Breast epithelium (tissue), 4 donors: ENCODE results near the gene ZCCHC14. TPM values are rescaled to one million over a fixed set of nuclear protein-coding genes. Genes with fewer than 3 reads are reported as not detected.

ENCODE experiments used
- DNase-seq, 2 donors: peaks; one replicate each; pipeline ENCODE4 v3.0.0-alpha.2; 2019; ENCODE audit warnings: low spot score in 2 of 2
- H3K27ac ChIP-seq, 2 donors: fragments of 200-600 bp; sonication (generic) in 1 of 2; one replicate each; pipeline ENCODE4 v1.5.1; 2016 to 2019; ENCODE audit warnings: mild to moderate bottlenecking in 1 of 2
- H3K27me3 ChIP-seq, 2 donors: fragments of 200-600 bp; sonication (generic) in 1 of 2; one replicate each; pipeline versions ENCODE4 v1.5.1 to v1.6.0; 2017 to 2019; ENCODE audit warnings: control low read depth in 1 of 2, mild to moderate bottlenecking in 1 of 2
- H3K36me3 ChIP-seq: fragments of 200-600 bp; one replicate; pipeline ENCODE4 v1.5.1; 2019
- H3K4me1 ChIP-seq, 2 donors: fragments of 200-600 bp; sonication (generic); one replicate each; pipeline ENCODE4 v1.5.1; 2016 to 2019; ENCODE audit warnings: control low read depth in 1 of 2
- H3K4me3 ChIP-seq, 3 donors: fragments of 200-600 bp; sonication (generic); 1 replicate in 2 of 3; 2 replicates in 1 of 3; pipeline ENCODE4 v1.5.1; 2016 to 2019; ENCODE audit warnings: mild to moderate bottlenecking in 3 of 3, moderate library complexity in 2 of 3
- H3K9me3 ChIP-seq, 2 donors: fragments of 200-600 bp; sonication (generic) in 1 of 2; one replicate each; pipeline ENCODE4 v1.5.1; 2016 to 2019; ENCODE audit warnings: control low read depth in 1 of 2
- POLR2A ChIP-seq: fragments of 450-650 bp; IDR thresholded peaks from one replicate; pipeline ENCODE4 v1.6.1; 2016; ENCODE audit warnings: antibody characterized with exemption, mild to moderate bottlenecking, moderate library complexity
- POLR2AphosphoS5 ChIP-seq, 3 donors: sonication (generic); formaldehyde crosslinking; IDR thresholded peaks; one replicate each; pipeline ENCODE4 v1.6.1; 2017; ENCODE audit warnings: antibody characterized with exemption in 3 of 3
- intact Hi-C: fragments of 100-400 bp; cut with DNase I; formaldehyde crosslinking; loops from one replicate; pipeline ENCODE4 v1.15.1; 2023; ENCODE audit warnings: low total_unique reads
- total RNA-seq, 3 donors: library from RNA; depleted of rRNA; stranded (reverse); fragments of >200 nt; gene quantifications; one replicate each; pipeline ENCODE4 v1.1.0, GENCODE V29; 2016
- TF ChIP-seq, protein P1 (sequence below), 3 donors: fragments of 450-650 bp; IDR thresholded peaks; one replicate each; pipeline ENCODE4 v1.5.1; 2016 to 2017; ENCODE audit warnings: antibody characterized with exemption in 3 of 3, mild to moderate bottlenecking in 3 of 3, moderate library complexity in 3 of 3

The ZCCHC14 gene
- total RNA-seq, 3 donors from 2014 or later, result 15.2 to 21.0 (median 18.7) TPM

DNA sequence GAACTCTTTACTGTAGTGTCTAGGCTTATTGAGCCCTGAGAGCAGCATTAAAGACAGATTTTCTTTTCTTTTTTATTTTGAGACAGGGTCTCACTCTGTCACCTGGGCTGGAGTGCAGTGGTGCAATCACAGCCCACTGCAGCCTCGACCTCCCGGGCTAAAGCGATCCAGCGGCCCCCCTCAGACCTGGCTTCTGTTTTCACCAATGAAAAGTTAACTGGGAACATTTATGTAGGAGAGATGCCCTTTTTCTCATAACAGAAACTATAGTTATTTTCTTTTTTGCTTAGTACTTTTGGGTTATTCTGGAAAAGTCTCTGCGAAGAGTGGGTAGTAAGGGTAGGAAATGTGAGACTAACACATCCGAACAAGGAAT, 99.2 kb downstream of the ZCCHC14 start:
- Histone ChIP-seq H3K27ac (peak overlapping the region; percentile 99 to 100), H3K27me3 (no peaks in the 10 kb centered on the region), H3K9me3 (no peaks in the 10 kb centered on the region), H3K4me1 (peaks cover 0 to 18% of the 10 kb centered on the region in 2 donors), H3K4me3 (peak overlapping the region; percentile 69 to 97 (median 86)), H3K36me3 (no peaks in the 10 kb centered on the region)
- intact Hi-C loops, result no loop called here
- TF ChIP-seq POLR2A, result no peak
- no peak for TF ChIP-seq POLR2AphosphoS5 (IDR thresholded peaks at IDR 0.05)
- TF ChIP-seq, protein P1, sequence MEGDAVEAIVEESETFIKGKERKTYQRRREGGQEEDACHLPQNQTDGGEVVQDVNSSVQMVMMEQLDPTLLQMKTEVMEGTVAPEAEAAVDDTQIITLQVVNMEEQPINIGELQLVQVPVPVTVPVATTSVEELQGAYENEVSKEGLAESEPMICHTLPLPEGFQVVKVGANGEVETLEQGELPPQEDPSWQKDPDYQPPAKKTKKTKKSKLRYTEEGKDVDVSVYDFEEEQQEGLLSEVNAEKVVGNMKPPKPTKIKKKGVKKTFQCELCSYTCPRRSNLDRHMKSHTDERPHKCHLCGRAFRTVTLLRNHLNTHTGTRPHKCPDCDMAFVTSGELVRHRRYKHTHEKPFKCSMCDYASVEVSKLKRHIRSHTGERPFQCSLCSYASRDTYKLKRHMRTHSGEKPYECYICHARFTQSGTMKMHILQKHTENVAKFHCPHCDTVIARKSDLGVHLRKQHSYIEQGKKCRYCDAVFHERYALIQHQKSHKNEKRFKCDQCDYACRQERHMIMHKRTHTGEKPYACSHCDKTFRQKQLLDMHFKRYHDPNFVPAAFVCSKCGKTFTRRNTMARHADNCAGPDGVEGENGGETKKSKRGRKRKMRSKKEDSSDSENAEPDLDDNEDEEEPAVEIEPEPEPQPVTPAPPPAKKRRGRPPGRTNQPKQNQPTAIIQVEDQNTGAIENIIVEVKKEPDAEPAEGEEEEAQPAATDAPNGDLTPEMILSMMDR (IDR thresholded peaks at IDR 0.05), result no peak
- DNase-seq, result peak in 1 of 2 donors; percentile 20

DNA sequence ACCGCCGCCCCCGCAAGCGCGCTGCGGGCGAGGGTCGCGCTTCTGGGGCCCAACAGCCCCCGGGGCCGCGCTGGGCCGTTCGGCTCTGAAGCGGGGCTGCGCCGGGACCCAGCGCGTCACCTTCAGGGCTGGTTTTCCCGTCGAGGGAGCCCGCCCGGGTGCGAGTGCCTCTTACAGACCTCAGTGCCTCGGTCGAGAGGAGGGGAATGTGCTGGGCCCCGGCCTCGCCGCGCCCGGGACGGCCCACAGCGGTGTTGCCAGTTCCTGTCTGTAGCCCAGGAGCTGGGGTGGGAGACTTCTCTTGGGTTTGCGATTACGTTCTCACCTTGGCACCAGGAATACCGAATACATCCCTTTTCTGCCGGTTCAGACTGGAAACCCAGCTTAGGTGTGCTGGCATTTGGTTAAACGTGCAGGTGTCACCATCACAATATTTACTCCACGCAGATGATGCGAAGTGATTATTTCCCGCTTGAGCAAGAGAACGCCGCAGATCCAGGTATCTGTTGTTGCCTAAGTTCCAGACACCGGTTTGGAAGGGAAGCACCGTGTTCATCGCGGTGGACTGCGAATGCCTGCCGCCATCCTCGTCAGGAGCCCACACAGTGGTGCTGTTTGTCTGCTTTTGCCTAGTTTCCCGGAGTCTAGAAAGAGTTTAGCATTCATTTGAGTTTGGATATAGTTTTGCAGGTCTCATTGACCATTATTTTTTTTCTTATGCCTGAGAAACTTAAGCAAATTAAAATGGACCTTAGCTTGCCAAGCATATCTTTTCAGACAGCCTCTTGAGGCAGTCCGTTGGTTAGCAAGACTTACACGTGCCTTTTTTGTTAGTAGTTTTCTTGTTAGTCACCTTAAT, 99.8 kb downstream of the ZCCHC14 start:
- no peaks in the 10 kb centered on the region for H3K36me3 ChIP-seq
- no peaks in the 10 kb centered on the region for H3K9me3 ChIP-seq
- intact Hi-C loops, result no loop called here
- H3K4me3 ChIP-seq, result peak overlapping the region; percentile 69 to 97 (median 86)
- DNase-seq, result peak; percentile 55 to 56
- peak overlapping the region; percentile 99 to 100 for H3K27ac ChIP-seq
- H3K27me3 ChIP-seq, result no peaks in the 10 kb centered on the region
- peaks cover under 1 to 19% of the 10 kb centered on the region in 2 donors for H3K4me1 ChIP-seq
- TF ChIP-seq POLR2AphosphoS5 (IDR thresholded peaks at IDR 0.05) (peak in 2 of 3 donors; percentile 36 to 61), POLR2A (no peak)

DNA sequence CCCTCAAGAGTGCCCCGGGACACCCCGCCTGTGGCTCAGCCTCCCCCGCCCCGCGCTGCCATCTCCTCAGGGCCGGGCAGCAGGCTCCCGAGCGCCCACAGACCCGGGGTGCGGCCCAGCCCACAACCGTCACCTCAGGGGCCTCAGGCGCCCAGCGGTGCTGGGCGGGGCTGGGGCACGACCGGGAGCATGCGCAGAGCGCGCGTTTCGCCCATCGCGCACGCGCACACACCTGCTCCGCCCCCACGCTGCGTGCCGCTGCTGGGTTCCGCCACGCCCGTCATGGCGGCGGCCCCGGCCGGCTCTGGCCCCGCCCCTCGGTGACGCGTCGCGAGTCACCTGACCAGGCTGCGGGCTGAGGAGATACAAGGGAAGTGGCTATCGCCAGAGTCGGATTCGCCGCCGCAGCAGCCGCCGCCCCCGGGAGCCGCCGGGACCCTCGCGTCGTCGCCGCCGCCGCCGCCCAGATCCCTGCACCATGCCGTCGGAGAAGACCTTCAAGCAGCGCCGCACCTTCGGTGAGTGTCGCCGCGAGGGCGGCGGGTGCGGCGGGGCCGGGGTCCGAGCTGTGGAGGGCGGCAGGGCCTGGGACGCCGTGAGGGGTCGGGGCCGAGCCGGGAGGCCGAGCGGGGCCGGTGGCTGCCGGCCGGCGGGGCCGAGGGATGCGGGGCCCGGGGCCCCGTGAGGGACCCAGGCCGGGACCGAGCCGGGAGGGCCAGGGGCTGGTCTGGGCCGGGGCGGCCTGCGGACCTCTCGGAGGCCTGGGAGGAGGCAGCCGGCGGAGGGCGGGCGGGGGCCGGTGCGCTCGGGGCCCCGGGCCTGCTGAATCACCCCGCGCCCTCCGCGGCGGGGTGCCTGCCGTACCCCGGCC, 100.6 kb downstream of the ZCCHC14 start, which contains the start of gene MAP1LC3B:
TSS of gene MAP1LC3B (plus strand) at position 387 of the 871 bp plus-strand sequence. CDS start at position 479, 92 bp downstream.
- peak; percentile 98 for TF ChIP-seq POLR2A
- peak; percentile 98 to 99 (median 99) for TF ChIP-seq POLR2AphosphoS5 (IDR thresholded peaks at IDR 0.05)
- TF ChIP-seq, protein P1 (IDR thresholded peaks at IDR 0.05), result peak in 1 of 3 donors; percentile 6
- Histone ChIP-seq H3K4me3 (peak within 1 kb of the TSS; percentile 69 to 97 (median 86)), H3K4me1 (peaks cover 9 to 25% of the 10 kb centered on the region in 2 donors), H3K9me3 (no peaks in the 10 kb centered on the region), H3K36me3 (no peaks in the 10 kb centered on the region), H3K27ac (peak within 1 kb of the TSS; percentile 99 to 100), H3K27me3 (no peaks in the 10 kb centered on the region)
- DNase-seq, result peak; percentile 95 to 97
- intact Hi-C loops, result no loop called here

DNA sequence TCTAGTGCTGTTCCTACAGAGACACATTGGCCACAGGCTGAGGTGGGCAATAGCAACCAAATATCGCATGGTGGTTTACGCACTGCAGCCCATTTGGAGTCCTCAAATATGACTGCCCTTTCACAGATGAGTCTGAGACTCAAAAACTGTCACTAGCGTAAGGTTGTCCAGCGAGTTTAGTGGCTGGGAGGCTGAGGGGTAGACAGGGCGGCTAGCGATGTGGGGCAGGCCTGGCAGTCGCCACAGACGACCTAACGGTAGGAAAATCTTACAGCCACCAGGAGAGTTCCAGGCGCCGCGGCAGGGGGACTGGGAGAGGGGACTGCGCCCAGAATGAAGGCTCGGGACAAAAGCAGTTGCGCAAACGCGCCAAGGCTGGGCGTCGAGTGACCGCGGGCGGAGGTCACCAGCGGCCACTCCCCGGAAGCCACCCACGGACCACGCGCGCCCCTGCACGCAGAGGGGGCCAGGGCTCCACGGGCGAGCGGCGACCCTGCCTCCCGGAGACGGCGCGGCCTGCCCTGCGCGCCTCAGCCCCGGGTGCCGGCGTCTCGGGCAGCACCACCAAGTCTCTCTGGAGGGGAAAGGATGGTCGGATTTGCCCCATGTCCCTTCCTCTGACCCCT, 101.4 kb downstream of the ZCCHC14 start:
- DNase-seq, result peak in 1 of 2 donors; percentile 61
- Histone ChIP-seq H3K36me3 (no peaks in the 10 kb centered on the region), H3K27me3 (no peaks in the 10 kb centered on the region), H3K27ac (peak overlapping the region; percentile 99 to 100), H3K9me3 (no peaks in the 10 kb centered on the region), H3K4me1 (peaks cover 9 to 25% of the 10 kb centered on the region in 2 donors), H3K4me3 (peak overlapping the region; percentile 69 to 97 (median 86))
- TF ChIP-seq POLR2A (no peak), POLR2AphosphoS5 (IDR thresholded peaks at IDR 0.05) (no peak)
- TF ChIP-seq, protein P1 (IDR thresholded peaks at IDR 0.05), result peak in 1 of 3 donors; percentile 30
- intact Hi-C loops, result no loop called here
